GM23338 (cell line): ENCODE results near the gene HLA-B. TPM values are rescaled to one million over a fixed set of nuclear protein-coding genes. Genes with fewer than 3 reads are reported as not detected.

Source experiments
- ATAC-seq: fragments of 200-7000 bp; cut with Tn5 transposase; 3 replicates; pipeline ENCODE4 v1.9.1; 2020
- DNase-seq: peaks from one replicate; pipeline ENCODE4 v3.0.0-alpha.2; 2015; ENCODE audit warnings: low spot score
- H2AFZ ChIP-seq: fragments of 200-600 bp; sonication (generic); 2 replicates; pipeline ENCODE4 v1.8.0; 2016; ENCODE audit warnings: antibody characterized with exemption, mild to moderate bottlenecking, moderate library complexity
- H3F3A ChIP-seq: fragments of 200-600 bp; sonication (generic); replicated peaks from 2 replicates; pipeline ENCODE4 v1.8.0; 2017; ENCODE audit warnings: antibody characterized with exemption, mixed run types, low read depth
- H3K27ac ChIP-seq: fragments of 200-600 bp; sonication (generic); 2 replicates; pipeline ENCODE4 v1.6.1; 2016; ENCODE audit warnings: low read depth
- H3K27me3 ChIP-seq: fragments of 200-600 bp; sonication (generic); 2 replicates; pipeline ENCODE4 v1.8.0; 2016; ENCODE audit warnings: mild to moderate bottlenecking, mixed run types, moderate library complexity; ENCODE audit not compliant: insufficient read depth
- H3K36me3 ChIP-seq: fragments of 200-600 bp; sonication (generic); 2 replicates; pipeline ENCODE4 v1.8.0; 2016; ENCODE audit warnings: mild to moderate bottlenecking; ENCODE audit not compliant: insufficient read depth
- H3K4me1 ChIP-seq: fragments of 200-600 bp; sonication (generic); 2 replicates; pipeline ENCODE4 v1.8.0; 2016; ENCODE audit warnings: mild to moderate bottlenecking, moderate library complexity; ENCODE audit not compliant: insufficient read depth
- H3K4me2 ChIP-seq: fragments of 200-600 bp; sonication (generic); 2 replicates; pipeline ENCODE4 v1.7.1; 2017; ENCODE audit warnings: mixed run types
- H3K4me3 ChIP-seq: fragments of 200-600 bp; sonication (generic); 2 replicates; pipeline ENCODE4 v1.6.1; 2016; ENCODE audit warnings: mixed run types
- H3K79me2 ChIP-seq: fragments of 200-600 bp; sonication (generic); replicated peaks from 2 replicates; pipeline ENCODE4 v1.8.0; 2017; ENCODE audit warnings: mild to moderate bottlenecking; ENCODE audit not compliant: insufficient read depth
- H3K9me2 ChIP-seq: fragments of 200-600 bp; sonication (generic); 2 replicates; pipeline ENCODE4 v1.8.0; 2017; ENCODE audit not compliant: insufficient read depth
- H4K20me1 ChIP-seq: fragments of 200-600 bp; sonication (generic); replicated peaks from 2 replicates; pipeline ENCODE4 v1.8.0; 2017; ENCODE audit warnings: mild to moderate bottlenecking; ENCODE audit not compliant: insufficient read depth
- H3K27ac Mint-ChIP-seq: 2 replicates; pipeline ENCODE4 v1.8.0; 2020; ENCODE audit warnings: inconsistent platforms, mild to moderate bottlenecking, moderate library complexity, mixed read lengths
- H3K27me3 Mint-ChIP-seq: 3 replicates; pipeline ENCODE4 v1.8.0; 2022; ENCODE audit warnings: low read depth, mild to moderate bottlenecking, moderate library complexity, mixed read lengths, inconsistent platforms; ENCODE audit not compliant: insufficient read depth, poor library complexity
- H3K36me3 Mint-ChIP-seq: 3 replicates; pipeline ENCODE4 v1.8.0; 2021; ENCODE audit warnings: low read depth, mild to moderate bottlenecking, inconsistent platforms, moderate library complexity, mixed read lengths
- H3K4me1 Mint-ChIP-seq: 3 replicates; pipeline ENCODE4 v1.8.0; 2020; ENCODE audit warnings: mild to moderate bottlenecking, inconsistent platforms, mixed read lengths
- H3K4me3 Mint-ChIP-seq: 3 replicates; pipeline ENCODE4 v1.8.0; 2021; ENCODE audit warnings: moderate library complexity, mild to moderate bottlenecking, inconsistent platforms, mixed read lengths
- H3K9me3 Mint-ChIP-seq: 3 replicates; pipeline ENCODE4 v1.8.0; 2020; ENCODE audit warnings: moderate library complexity, mild to moderate bottlenecking, inconsistent platforms, mixed read lengths
- CREB1 ChIP-seq: fragments of 250-450 bp; sonication (Bioruptor Pico); IDR thresholded peaks from 2 replicates; pipeline ENCODE4 v1.5.0; 2020; ENCODE audit warnings: low read depth, mild to moderate bottlenecking, moderate library complexity
- CTCF ChIP-seq, 2 experiments: fragments of 200-600 bp in 1 of 2; sonication (generic) in 1 of 2; conservative IDR thresholded peaks; 2 replicates each; pipeline versions ENCODE4 v1.5.1 to v1.6.1; 2016 to 2017; ENCODE audit warnings: antibody characterized with exemption in 2 of 2, low read depth in 2 of 2, mild to moderate bottlenecking in 2 of 2, moderate library complexity in 1 of 2
- EZH2phosphoT487 ChIP-seq: fragments of 200-600 bp; sonication (generic); IDR thresholded peaks from one replicate; pipeline ENCODE4 v1.8.1; 2018; ENCODE audit warnings: antibody characterized with exemption; ENCODE audit not compliant: unreplicated experiment
- NANOG ChIP-seq: IDR thresholded peaks from 2 replicates; pipeline ENCODE4 v1.6.1; 2016; ENCODE audit warnings: antibody characterized with exemption, borderline replicate concordance
- POLR2AphosphoS5 ChIP-seq: IDR thresholded peaks from 2 replicates; pipeline ENCODE4 v1.6.1; 2016; ENCODE audit warnings: antibody characterized with exemption, low read depth
- STAT1 ChIP-seq: IDR thresholded peaks from one replicate; pipeline ENCODE4 v1.6.1; 2016; ENCODE audit warnings: antibody characterized with exemption; ENCODE audit not compliant: unreplicated experiment
- ZNF114 ChIP-seq: fragments of 250-450 bp; sonication (Bioruptor Pico); IDR thresholded peaks from 2 replicates; pipeline ENCODE4 v1.5.0; 2020; ENCODE audit warnings: mild to moderate bottlenecking, moderate library complexity
- ZNF462 ChIP-seq: fragments of 250-450 bp; sonication (Bioruptor Pico); IDR thresholded peaks from 2 replicates; pipeline ENCODE4 v1.5.0; 2020; ENCODE audit warnings: mild to moderate bottlenecking, moderate library complexity
- polyA plus RNA-seq: library from polyadenylated mRNA; unstranded; fragments of >200 nt; fragmentation: Nextera tagmentation; extraction: Ambion mirVana; gene quantifications from 2 replicates; pipeline ENCODE4 v1.2.1, GENCODE V29; 2016
- total RNA-seq: library from RNA; depleted of rRNA; stranded (reverse); fragments of >200 nt; shearing (Covaris generic); gene quantifications from 2 replicates; pipeline ENCODE4 v1.2.3, GENCODE V29; 2014
- TF ChIP-seq, protein P1 (sequence below): IDR thresholded peaks from one replicate; pipeline ENCODE4 v1.6.1; 2018; ENCODE audit warnings: antibody characterized with exemption; ENCODE audit not compliant: unreplicated experiment

Gene HLA-B
- total and polyA plus RNA-seq, 2 experiments from 2014 or later = 44.3 to 86.0 TPM

DNA sequence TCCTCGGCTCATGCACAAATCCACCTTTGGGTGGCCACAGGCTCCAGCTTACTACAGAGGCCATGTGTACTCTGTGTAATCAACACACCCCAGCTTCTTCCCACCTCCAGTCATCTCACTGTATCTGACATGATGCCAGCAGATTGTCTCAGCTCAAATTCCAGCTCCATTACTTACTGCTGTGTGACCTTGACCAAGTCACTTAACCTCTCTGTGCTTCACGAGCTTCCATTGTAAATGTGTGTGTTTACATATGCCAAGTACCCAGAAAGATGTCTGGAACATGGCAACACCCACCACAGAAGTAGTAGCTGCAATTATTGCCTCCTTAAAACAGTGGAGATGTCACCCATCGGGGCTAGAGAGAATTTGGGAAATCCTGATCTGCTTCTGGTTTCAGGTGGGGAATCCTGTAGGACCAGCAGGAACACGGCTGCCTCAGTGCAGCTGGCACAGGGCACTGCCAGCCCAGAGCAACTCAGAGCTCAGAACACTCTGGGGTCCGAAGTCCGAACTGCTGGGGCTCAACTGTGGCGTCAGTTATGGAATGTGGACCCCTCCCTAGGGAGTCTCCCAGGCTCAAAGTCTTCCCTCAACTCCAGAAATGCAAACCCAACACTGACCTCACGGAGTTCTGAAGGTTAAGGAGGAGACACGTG is 21.2 kb upstream of the HLA-B start (continued):
- TF ChIP-seq CTCF (conservative IDR thresholded peaks at IDR 0.05; ENCODE audit: low read depth in 2 of 2) = no peak
- TF ChIP-seq ZNF114 (CRISPR knock-in tag) = no peak
- TF ChIP-seq STAT1 = no peak
- TF ChIP-seq, protein P1, sequence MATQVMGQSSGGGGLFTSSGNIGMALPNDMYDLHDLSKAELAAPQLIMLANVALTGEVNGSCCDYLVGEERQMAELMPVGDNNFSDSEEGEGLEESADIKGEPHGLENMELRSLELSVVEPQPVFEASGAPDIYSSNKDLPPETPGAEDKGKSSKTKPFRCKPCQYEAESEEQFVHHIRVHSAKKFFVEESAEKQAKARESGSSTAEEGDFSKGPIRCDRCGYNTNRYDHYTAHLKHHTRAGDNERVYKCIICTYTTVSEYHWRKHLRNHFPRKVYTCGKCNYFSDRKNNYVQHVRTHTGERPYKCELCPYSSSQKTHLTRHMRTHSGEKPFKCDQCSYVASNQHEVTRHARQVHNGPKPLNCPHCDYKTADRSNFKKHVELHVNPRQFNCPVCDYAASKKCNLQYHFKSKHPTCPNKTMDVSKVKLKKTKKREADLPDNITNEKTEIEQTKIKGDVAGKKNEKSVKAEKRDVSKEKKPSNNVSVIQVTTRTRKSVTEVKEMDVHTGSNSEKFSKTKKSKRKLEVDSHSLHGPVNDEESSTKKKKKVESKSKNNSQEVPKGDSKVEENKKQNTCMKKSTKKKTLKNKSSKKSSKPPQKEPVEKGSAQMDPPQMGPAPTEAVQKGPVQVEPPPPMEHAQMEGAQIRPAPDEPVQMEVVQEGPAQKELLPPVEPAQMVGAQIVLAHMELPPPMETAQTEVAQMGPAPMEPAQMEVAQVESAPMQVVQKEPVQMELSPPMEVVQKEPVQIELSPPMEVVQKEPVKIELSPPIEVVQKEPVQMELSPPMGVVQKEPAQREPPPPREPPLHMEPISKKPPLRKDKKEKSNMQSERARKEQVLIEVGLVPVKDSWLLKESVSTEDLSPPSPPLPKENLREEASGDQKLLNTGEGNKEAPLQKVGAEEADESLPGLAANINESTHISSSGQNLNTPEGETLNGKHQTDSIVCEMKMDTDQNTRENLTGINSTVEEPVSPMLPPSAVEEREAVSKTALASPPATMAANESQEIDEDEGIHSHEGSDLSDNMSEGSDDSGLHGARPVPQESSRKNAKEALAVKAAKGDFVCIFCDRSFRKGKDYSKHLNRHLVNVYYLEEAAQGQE = no peak
- no peak for TF ChIP-seq CREB1 (CRISPR knock-in tag)
- no peak for TF ChIP-seq POLR2AphosphoS5

- H3K9me3 Mint-ChIP-seq = peaks cover 9% of the 10 kb centered on the region
- Histone ChIP-seq H4K20me1 (no peaks in the 10 kb centered on the region), H3K4me1 (no peaks in the 10 kb centered on the region), H3K36me3 (no peaks in the 10 kb centered on the region), H3F3A (no peaks in the 10 kb centered on the region), H3K4me2 (no peak overlapping the region), H3K9me2 (no peaks in the 10 kb centered on the region), H2AFZ (no peak overlapping the region), H3K79me2 (no peaks in the 10 kb centered on the region), H3K4me3 (no peak overlapping the region), H3K27ac (no peak overlapping the region), H3K27me3 (no peaks in the 10 kb centered on the region)
- DNase-seq (no peak), ATAC-seq (no peak)
- no peak overlapping the region for H3K4me3 Mint-ChIP-seq
- 0 out of 3 replicates have a peak, but pooled peaks cover under 1% of the 10 kb centered on the region for H3K36me3 Mint-ChIP-seq
- peaks cover 8% of the 10 kb centered on the region for H3K27me3 Mint-ChIP-seq
- no peaks in the 10 kb centered on the region for H3K4me1 Mint-ChIP-seq
- no peak overlapping the region for H3K27ac Mint-ChIP-seq
- TF ChIP-seq NANOG (no peak), EZH2phosphoT487 (no peak), ZNF114 (CRISPR knock-in tag) (no peak), STAT1 (no peak), POLR2AphosphoS5 (no peak), ZNF462 (CRISPR knock-in tag) (no peak), CTCF (conservative IDR thresholded peaks at IDR 0.05; ENCODE audit: low read depth in 2 of 2) (no peak)
Measured at GRCh38 chr6:31377029-31377428, 20.1 kb upstream of the HLA-B start.
